GDM1 (cell line): ENCODE data around the gene SMS.

ENCODE experiments used
- DNase-seq: peaks from one replicate; lab custom pipeline; 2025; lab: John Stamatoyannopoulos, UW

The SMS gene

GRCh38 chrX:22037911-22038537 lies 97.5 kb downstream of the SMS start:
- DNase-seq: no peak

DNA sequence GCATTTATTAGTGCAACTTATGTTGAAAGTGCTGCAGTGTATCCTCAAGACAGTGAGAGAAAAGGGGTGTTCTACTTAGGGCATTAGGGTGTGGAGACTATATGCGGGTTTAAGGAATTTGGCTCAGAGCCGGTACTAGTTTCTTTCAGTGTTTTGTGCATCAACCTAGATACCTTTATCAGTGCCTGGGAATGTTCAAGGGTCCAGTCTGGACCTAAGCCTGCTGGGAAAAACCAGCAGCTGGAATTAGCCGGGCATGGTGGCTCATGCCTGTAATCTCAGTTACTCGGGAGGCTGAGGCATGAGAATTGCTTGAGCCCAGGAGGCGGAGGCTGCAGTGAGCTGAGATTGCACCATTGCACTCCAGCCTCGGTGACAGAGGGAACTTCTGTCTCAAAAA lies 99.0 kb downstream of the SMS start:
- no peak for DNase-seq

DNA sequence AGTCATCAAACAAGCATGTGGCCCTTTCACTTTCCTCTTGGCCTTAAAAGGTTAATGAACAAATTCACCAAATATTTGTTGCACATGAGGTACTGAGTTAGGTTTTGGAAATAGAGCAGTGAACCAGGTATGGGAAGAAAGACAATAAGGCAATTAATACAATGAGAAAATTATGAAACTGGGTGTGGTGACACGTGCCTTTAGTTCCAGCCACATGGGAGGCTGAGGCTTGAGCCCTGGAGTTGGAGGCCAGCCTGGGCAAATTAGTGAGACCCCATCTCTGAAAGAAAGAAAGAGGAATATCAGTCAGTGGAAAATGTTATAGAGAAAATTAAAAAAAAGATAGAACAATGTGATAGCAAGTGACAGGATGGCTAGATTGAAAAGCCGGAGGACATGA lies 99.7 kb downstream of the SMS start:
- no peak for DNase-seq

DNA sequence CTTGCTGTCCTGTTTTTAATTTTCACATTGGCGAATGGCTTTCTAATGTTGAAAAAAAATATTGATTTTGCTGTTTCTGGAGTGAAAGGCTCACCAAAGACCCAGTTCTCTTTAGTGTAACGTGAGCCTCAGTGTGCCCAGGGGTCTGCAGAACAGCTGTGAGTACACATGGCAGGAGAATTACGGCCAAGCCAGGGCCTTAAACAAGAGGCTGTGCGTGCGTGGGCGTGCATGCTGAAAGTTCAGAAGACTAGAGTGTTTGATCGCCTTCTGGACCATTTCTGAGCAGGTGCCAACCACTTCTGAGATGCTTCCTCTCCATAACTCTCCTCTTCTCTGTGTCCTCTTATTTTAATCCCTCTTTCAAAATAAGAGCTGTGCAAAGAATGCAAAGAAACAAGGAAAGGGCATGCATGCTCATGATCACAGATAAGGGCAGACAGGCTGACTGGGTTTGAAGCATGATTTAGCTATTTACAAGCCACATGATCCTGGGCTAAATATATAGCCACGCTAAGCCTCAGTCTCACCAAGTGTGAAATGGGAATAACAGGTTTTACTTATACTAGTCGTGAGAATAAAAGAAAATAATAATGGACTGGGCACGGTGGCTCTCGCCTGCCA lies 101.5 kb downstream of the SMS start:
- no peak for DNase-seq

DNA sequence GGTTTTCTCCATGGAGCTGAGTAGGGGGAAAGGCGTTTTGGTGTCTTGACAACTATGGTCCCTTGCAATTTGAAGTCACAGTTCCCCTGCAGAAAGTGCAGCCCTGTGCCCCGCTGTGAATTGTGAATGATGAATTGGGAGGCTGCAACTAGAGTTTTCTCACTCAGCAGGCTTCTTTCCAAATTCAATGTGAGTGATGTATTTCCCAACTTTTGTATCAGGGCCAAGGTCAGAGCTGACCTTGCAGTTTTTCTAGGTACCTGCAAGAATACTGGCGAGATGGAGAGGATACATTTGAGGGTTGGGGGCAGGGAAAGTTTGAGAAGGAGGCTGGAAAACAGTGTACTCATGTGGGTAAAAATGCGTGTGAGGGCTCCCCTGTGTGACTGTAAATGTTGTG lies 103.4 kb downstream of the SMS start:
- no peak for DNase-seq
